OCI-LY7 (cell line): ENCODE results near the gene PDE3B.

Experiments
- EZH2phosphoT487 ChIP-seq: fragments of 200-600 bp; sonication (generic); IDR thresholded peaks from 2 replicates; pipeline ENCODE4 v1.6.1; 2018; ENCODE audit warnings: low read depth, borderline replicate concordance, mild to moderate bottlenecking, mixed run types, antibody characterized with exemption, low read length, moderate library complexity, mixed read lengths
- TF ChIP-seq, protein P1 (sequence below): fragments of 200-600 bp; sonication (generic); conservative IDR thresholded peaks from 2 replicates; pipeline ENCODE4 v1.5.1; 2014; ENCODE audit warnings: mild to moderate bottlenecking, antibody characterized with exemption, low read length, moderate library complexity, mixed read lengths

GRCh38 chr11:14898355-14898754 is 254.8 kb downstream of the PDE3B start:
- TF ChIP-seq, protein P1, sequence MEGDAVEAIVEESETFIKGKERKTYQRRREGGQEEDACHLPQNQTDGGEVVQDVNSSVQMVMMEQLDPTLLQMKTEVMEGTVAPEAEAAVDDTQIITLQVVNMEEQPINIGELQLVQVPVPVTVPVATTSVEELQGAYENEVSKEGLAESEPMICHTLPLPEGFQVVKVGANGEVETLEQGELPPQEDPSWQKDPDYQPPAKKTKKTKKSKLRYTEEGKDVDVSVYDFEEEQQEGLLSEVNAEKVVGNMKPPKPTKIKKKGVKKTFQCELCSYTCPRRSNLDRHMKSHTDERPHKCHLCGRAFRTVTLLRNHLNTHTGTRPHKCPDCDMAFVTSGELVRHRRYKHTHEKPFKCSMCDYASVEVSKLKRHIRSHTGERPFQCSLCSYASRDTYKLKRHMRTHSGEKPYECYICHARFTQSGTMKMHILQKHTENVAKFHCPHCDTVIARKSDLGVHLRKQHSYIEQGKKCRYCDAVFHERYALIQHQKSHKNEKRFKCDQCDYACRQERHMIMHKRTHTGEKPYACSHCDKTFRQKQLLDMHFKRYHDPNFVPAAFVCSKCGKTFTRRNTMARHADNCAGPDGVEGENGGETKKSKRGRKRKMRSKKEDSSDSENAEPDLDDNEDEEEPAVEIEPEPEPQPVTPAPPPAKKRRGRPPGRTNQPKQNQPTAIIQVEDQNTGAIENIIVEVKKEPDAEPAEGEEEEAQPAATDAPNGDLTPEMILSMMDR = no peak
- no peak for TF ChIP-seq EZH2phosphoT487
